ENCODE measurements around the gene CA6. TPM values are rescaled to one million over a fixed set of nuclear protein-coding genes. Genes with fewer than 3 reads are reported as not detected.
"Not testable (repeated sequence)": the region's sequence is repeated elsewhere in the genome, so short reads cannot be mapped to it uniquely, and the experiment has no call there.

The CA6 gene
- total and polyA plus RNA-seq, 2 experiments from 2014 or later: not detected

DNA sequence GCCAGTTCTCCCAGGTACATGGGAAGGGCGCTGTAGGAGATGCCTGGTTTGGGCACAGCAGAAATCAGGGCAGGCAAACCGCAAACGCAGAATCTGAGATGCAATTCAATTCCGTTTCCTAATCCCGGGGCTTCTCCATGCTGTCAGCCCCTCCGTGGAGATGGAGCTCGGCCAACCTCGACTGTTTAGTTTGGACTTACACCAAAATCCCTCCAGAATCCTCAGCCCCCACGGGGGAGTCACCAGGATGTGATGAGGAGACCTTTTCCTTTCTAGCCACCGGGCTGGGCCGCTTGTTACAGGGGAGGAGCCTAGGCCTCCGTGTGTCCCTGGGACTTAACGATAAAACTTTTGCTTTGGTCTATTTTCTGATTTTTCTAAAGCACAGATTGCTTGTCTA, 72.7 kb downstream of the CA6 start:
- peak in 1 of 2 donors; percentile 81 for DNase-seq (ENCODE audit: low read depth in 1 of 2, low spot score in 1 of 2)
- Histone ChIP-seq H3K4me3 (no peak overlapping the region), H3K9me3 (ENCODE audit: low read depth) (no peaks in the 10 kb centered on the region), H3K4me1 (ENCODE audit: low read depth) (no peaks in the 10 kb centered on the region), H3K36me3 (no peaks in the 10 kb centered on the region), H3K27ac (no peak overlapping the region), H3K27me3 (no peaks in the 10 kb centered on the region)
- TF ChIP-seq, protein P1, sequence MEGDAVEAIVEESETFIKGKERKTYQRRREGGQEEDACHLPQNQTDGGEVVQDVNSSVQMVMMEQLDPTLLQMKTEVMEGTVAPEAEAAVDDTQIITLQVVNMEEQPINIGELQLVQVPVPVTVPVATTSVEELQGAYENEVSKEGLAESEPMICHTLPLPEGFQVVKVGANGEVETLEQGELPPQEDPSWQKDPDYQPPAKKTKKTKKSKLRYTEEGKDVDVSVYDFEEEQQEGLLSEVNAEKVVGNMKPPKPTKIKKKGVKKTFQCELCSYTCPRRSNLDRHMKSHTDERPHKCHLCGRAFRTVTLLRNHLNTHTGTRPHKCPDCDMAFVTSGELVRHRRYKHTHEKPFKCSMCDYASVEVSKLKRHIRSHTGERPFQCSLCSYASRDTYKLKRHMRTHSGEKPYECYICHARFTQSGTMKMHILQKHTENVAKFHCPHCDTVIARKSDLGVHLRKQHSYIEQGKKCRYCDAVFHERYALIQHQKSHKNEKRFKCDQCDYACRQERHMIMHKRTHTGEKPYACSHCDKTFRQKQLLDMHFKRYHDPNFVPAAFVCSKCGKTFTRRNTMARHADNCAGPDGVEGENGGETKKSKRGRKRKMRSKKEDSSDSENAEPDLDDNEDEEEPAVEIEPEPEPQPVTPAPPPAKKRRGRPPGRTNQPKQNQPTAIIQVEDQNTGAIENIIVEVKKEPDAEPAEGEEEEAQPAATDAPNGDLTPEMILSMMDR (IDR thresholded peaks at IDR 0.05; ENCODE audit: low read depth, low read length): no peak

DNA sequence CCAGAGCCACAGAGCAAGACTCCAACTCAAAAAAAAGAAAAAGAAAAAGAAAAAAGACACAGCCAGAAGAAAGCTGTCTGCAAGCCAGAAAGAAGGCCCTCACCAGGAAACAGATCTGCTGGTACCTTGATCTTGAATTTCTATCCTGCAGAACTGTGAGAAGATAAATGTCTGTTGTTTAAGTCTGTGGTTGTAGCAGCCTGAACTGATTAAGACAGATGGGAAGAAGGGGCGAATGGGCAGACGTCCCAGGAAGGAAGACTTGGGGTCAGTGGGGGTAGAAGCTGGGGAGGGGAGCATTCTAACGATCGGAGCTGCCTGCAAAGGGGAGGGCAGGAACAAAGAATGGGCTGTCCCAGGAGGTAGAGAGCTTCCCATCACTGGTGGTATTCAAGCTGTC, 74.2 kb downstream of the CA6 start:
- no peaks in the 10 kb centered on the region for H3K27me3 ChIP-seq
- no peaks in the 10 kb centered on the region for H3K36me3 ChIP-seq
- no peaks in the 10 kb centered on the region for H3K9me3 ChIP-seq (ENCODE audit: low read depth)
- TF ChIP-seq, protein P1 (IDR thresholded peaks at IDR 0.05; ENCODE audit: low read depth, low read length): no peak
- no peak overlapping the region for H3K4me3 ChIP-seq
- DNase-seq (ENCODE audit: low read depth in 1 of 2, low spot score in 1 of 2): no peak
- H3K4me1 ChIP-seq (ENCODE audit: low read depth): no peaks in the 10 kb centered on the region
- H3K27ac ChIP-seq: no peak overlapping the region

DNA sequence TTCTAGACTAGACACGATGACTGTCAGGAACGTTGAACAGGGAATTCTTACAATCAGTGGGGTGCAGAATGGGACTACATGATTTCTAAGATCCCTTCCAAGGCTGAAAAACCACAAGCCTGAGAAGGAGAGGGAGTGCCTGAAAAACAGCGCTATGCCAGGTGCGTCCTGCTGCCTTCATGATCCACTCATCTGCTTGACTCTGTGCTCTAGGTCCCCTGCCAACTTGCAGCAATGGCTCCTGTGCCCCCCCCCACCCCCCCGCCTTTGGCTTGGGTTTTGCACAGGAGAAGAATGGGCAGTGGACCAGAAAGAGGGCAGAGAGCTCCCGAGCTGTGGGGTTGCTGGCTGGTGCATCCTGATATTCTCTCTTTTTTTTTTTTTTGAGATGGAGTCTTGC, 74.6 kb downstream of the CA6 start:
- H3K27me3 ChIP-seq: no peaks in the 10 kb centered on the region
- no peaks in the 10 kb centered on the region for H3K9me3 ChIP-seq (ENCODE audit: low read depth)
- no peak overlapping the region for H3K27ac ChIP-seq
- no peaks in the 10 kb centered on the region for H3K36me3 ChIP-seq
- no peak for DNase-seq (ENCODE audit: low read depth in 1 of 2, low spot score in 1 of 2)
- H3K4me1 ChIP-seq (ENCODE audit: low read depth): no peaks in the 10 kb centered on the region
- H3K4me3 ChIP-seq: no peak overlapping the region
- TF ChIP-seq, protein P1 (IDR thresholded peaks at IDR 0.05; ENCODE audit: low read depth, low read length): no peak

DNA sequence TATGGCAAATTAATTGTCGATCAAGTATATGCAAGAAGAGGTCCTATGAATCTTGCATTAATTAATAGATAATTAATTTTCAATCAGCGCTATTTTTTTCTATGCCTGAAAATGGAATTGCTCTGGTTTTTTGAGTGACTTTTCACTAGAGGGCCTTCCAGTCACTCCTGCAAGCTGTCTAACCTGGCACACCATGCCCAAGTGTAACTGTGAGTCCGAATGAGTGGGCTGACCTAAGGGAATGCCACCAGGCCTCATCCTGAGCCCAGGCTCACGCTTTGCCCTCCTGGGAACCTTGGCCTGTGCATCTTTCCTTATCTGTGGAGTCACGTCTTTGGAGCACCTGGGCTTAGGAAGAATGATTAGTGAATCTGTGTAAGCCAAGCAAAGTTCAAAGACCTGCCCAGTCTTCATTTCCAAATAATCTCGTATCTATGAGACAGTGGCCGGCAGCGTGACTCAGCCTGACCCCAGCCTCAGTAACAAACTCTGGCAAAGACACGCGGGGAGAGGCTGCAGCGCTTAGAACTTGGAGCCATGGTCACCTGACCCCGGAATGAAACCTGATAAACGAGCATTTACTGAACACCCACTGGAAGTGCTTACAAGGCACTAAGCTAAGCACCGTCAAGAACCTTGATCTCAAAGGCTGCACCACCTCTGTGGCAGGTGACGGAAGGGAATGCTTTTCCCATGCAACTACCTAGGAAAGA, 76.5 kb downstream of the CA6 start:
- not testable (repeated sequence) for H3K27me3 ChIP-seq; H3K27ac ChIP-seq; DNase-seq (ENCODE audit: low read depth in 1 of 2, low spot score in 1 of 2); H3K4me3 ChIP-seq; H3K36me3 ChIP-seq; H3K9me3 ChIP-seq (ENCODE audit: low read depth); H3K4me1 ChIP-seq (ENCODE audit: low read depth)

DNA sequence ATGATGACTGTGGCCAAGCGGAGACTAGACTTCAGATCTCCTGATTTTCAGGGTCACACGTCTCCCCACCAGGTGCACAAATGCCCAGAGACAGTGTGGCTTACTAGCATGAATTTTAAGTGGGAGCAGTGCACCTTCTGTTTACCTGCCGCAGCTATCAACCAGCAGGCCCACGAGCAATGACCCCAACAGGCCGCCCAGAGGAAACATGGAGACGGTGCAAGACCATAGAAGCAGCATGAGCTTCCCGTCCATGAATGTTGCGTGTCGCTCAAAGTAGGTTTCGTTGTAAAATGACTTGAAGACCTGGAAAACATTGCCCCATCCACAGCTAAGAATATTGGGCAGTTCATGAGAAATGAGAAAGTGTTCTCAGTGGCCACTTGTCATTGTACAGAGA, 77.1 kb downstream of the CA6 start:
- Histone ChIP-seq H3K36me3 (no peaks in the 10 kb centered on the region), H3K9me3 (ENCODE audit: low read depth) (no peaks in the 10 kb centered on the region), H3K27ac (no peak overlapping the region), H3K4me1 (ENCODE audit: low read depth) (no peaks in the 10 kb centered on the region), H3K27me3 (no peaks in the 10 kb centered on the region), H3K4me3 (no peak overlapping the region)
- TF ChIP-seq, protein P1 (IDR thresholded peaks at IDR 0.05; ENCODE audit: low read depth, low read length): no peak
- no peak for DNase-seq (ENCODE audit: low read depth in 1 of 2, low spot score in 1 of 2)

Other genes starting within 250 kb of the CA6 start
- 59.5 and 81.0 TPM in 2 replicates for gene RERE, start 128.2 kb upstream of the CA6 start, total RNA-seq
- 70.3 and 72.5 TPM in 2 replicates for gene RERE, start 128.2 kb upstream of the CA6 start, polyA plus RNA-seq
- gene ENO1, start 67.2 kb upstream of the CA6 start, total RNA-seq: 3,076 and 4,542 TPM in 2 replicates
- 4,459 and 4,945 TPM in 2 replicates for gene ENO1, start 67.2 kb upstream of the CA6 start, polyA plus RNA-seq
- not detected in 2 replicates for gene SLC2A7, start 80.6 kb downstream of the CA6 start, total RNA-seq
- gene SLC2A7, start 80.6 kb downstream of the CA6 start, polyA plus RNA-seq: not detected in 2 replicates
- 0.04 TPM in 1 of 2 replicates, not detected in the other for gene SLC2A5, start 123.8 kb downstream of the CA6 start, total RNA-seq
- gene SLC2A5, start 123.8 kb downstream of the CA6 start, polyA plus RNA-seq: 0.11 TPM in 1 of 2 replicates, not detected in the other
- gene GPR157, start 183.2 kb downstream of the CA6 start, total RNA-seq: 13.6 and 17.4 TPM in 2 replicates
- 10.2 and 20.1 TPM in 2 replicates for gene GPR157, start 183.2 kb downstream of the CA6 start, polyA plus RNA-seq

Measured in cardiac muscle cell (in vitro differentiated cells and primary cell).